ENCODE measurements around the gene APOL1.

APOL1 gene

DNA sequence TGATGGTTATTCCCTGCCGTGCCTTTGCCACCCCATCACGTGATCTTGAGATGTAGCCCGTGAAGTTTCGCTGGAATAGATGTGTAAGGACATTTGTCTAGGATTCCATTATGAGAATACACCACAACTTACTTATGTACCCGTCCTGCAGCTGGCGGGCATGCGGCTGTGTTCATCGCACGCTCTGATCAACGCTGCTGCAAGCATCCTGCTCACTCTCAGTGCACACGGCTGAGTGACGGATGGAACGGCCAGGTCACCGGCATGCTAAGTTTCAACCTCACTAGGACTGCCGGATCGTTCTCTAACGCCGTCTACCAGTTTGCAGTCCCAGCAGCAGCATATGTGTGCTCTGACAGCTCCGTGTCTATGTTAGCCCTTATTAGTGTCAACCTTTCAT lies 44.6 kb downstream of the APOL1 start:
- Histone ChIP-seq H3K79me2 (ENCODE audit: low read length) (peaks cover 84% of the 10 kb centered on the region), H3K9ac (ENCODE audit: low read length) (no peak overlapping the region), H3K4me1 (ENCODE audit: low read length) (no peaks in the 10 kb centered on the region), H3K27me3 (replicated peaks; ENCODE audit: insufficient read depth, low read length) (no peaks in the 10 kb centered on the region), H3K9me3 (replicated peaks; ENCODE audit: insufficient read depth, low read length) (no peaks in the 10 kb centered on the region), H4K20me1 (ENCODE audit: insufficient read depth, low read length) (no peaks in the 10 kb centered on the region), H3K36me3 (replicated peaks; ENCODE audit: insufficient read depth, low read length) (peaks cover 67% of the 10 kb centered on the region), H3K4me3 (ENCODE audit: low read length) (no peak overlapping the region), H3K4me2 (ENCODE audit: low read depth, low read length) (no peak overlapping the region), H2AFZ (ENCODE audit: low read length) (no peak overlapping the region), H3K9me2 (replicated peaks; ENCODE audit: insufficient read depth, low read length) (no peaks in the 10 kb centered on the region), H3F3A (ENCODE audit: insufficient read depth, low read length) (peaks cover 9% of the 10 kb centered on the region; the same call in 1 of the 2 replicates), H3K27ac (ENCODE audit: low read length) (no peak overlapping the region)
- TF ChIP-seq EZH2 (optimal IDR thresholded peaks at IDR 0.05; ENCODE audit: low read depth, low read length) (no peak), EZH2phosphoT487 (IDR thresholded peaks at IDR 0.05; ENCODE audit: low read length) (no peak)
- TF ChIP-seq, protein P1, sequence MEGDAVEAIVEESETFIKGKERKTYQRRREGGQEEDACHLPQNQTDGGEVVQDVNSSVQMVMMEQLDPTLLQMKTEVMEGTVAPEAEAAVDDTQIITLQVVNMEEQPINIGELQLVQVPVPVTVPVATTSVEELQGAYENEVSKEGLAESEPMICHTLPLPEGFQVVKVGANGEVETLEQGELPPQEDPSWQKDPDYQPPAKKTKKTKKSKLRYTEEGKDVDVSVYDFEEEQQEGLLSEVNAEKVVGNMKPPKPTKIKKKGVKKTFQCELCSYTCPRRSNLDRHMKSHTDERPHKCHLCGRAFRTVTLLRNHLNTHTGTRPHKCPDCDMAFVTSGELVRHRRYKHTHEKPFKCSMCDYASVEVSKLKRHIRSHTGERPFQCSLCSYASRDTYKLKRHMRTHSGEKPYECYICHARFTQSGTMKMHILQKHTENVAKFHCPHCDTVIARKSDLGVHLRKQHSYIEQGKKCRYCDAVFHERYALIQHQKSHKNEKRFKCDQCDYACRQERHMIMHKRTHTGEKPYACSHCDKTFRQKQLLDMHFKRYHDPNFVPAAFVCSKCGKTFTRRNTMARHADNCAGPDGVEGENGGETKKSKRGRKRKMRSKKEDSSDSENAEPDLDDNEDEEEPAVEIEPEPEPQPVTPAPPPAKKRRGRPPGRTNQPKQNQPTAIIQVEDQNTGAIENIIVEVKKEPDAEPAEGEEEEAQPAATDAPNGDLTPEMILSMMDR (IDR thresholded peaks at IDR 0.05; ENCODE audit: low read length): no peak
- DNase-seq: no peak

DNA sequence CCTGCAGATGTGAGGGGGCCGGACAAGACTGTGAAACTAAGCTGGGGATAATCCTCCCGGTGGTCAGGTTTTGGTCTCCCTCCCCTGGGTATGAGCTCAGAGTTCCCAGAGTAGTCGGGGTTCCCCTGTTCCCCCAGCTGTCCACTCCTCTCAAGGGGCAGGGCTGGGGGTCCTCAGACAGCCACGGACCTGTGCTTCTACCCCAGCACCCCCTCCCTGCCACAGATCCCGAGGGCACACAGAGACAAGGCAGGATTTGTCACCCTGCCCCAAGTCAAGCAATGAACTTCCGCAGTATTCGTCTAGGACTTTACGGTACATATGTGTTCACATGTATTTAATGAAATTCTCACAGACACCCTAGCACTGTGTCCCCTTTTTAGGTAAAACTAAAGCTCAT lies 45.2 kb downstream of the APOL1 start:
- no peaks in the 10 kb centered on the region for H3K4me1 ChIP-seq (ENCODE audit: low read length)
- no peak for DNase-seq
- no peak overlapping the region for H3K27ac ChIP-seq (ENCODE audit: low read length)
- H3K79me2 ChIP-seq (ENCODE audit: low read length): peaks cover 86% of the 10 kb centered on the region
- H3K4me2 ChIP-seq (ENCODE audit: low read depth, low read length): no peak overlapping the region
- H2AFZ ChIP-seq (ENCODE audit: low read length): no peak overlapping the region
- H3K4me3 ChIP-seq (ENCODE audit: low read length): no peak overlapping the region
- TF ChIP-seq EZH2phosphoT487 (IDR thresholded peaks at IDR 0.05; ENCODE audit: low read length) (no peak), EZH2 (optimal IDR thresholded peaks at IDR 0.05; ENCODE audit: low read depth, low read length) (no peak)
- TF ChIP-seq, protein P1 (IDR thresholded peaks at IDR 0.05; ENCODE audit: low read length): no peak
- H3K36me3 ChIP-seq (replicated peaks; ENCODE audit: insufficient read depth, low read length): peaks cover 63% of the 10 kb centered on the region
- H4K20me1 ChIP-seq (ENCODE audit: insufficient read depth, low read length): no peaks in the 10 kb centered on the region
- no peak overlapping the region for H3K9ac ChIP-seq (ENCODE audit: low read length)
- peaks cover 9% of the 10 kb centered on the region for H3F3A ChIP-seq (ENCODE audit: insufficient read depth, low read length)
- H3K27me3 ChIP-seq (replicated peaks; ENCODE audit: insufficient read depth, low read length): no peaks in the 10 kb centered on the region
- H3K9me2 ChIP-seq (replicated peaks; ENCODE audit: insufficient read depth, low read length): no peaks in the 10 kb centered on the region
- no peaks in the 10 kb centered on the region for H3K9me3 ChIP-seq (replicated peaks; ENCODE audit: insufficient read depth, low read length)

DNA sequence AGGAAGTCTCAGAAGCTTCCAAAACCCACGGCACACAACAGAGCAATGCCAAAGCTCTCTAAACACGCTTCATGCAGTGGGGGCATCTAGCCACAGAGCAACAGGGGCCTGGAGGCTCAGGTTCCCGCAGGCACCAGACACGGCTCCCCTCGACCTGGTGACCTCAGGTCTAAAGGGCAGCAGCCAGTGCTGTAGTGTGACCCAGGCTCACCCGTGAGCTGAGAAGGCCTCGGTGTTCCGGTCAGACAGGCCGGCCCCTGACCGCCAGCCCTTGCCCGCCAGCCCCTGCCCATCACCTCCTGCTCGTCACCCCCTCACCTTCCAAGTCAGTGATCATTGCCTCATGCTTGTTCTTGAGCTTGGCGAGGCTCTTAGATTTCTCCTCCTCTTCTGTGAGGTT lies 45.7 kb downstream of the APOL1 start:
- Histone ChIP-seq H3K4me2 (ENCODE audit: low read depth, low read length) (no peak overlapping the region), H3K27ac (ENCODE audit: low read length) (no peak overlapping the region), H3F3A (ENCODE audit: insufficient read depth, low read length) (peaks cover 9% of the 10 kb centered on the region), H3K27me3 (replicated peaks; ENCODE audit: insufficient read depth, low read length) (no peaks in the 10 kb centered on the region), H3K9ac (ENCODE audit: low read length) (no peak overlapping the region), H2AFZ (ENCODE audit: low read length) (no peak overlapping the region), H3K9me3 (replicated peaks; ENCODE audit: insufficient read depth, low read length) (no peaks in the 10 kb centered on the region), H4K20me1 (ENCODE audit: insufficient read depth, low read length) (no peaks in the 10 kb centered on the region), H3K36me3 (replicated peaks; ENCODE audit: insufficient read depth, low read length) (peaks cover 60% of the 10 kb centered on the region), H3K4me3 (ENCODE audit: low read length) (no peak overlapping the region), H3K79me2 (ENCODE audit: low read length) (peaks cover 81% of the 10 kb centered on the region), H3K4me1 (ENCODE audit: low read length) (no peaks in the 10 kb centered on the region), H3K9me2 (replicated peaks; ENCODE audit: insufficient read depth, low read length) (no peaks in the 10 kb centered on the region)
- DNase-seq: no peak
- TF ChIP-seq, protein P1 (IDR thresholded peaks at IDR 0.05; ENCODE audit: low read length): no peak
- TF ChIP-seq EZH2phosphoT487 (IDR thresholded peaks at IDR 0.05; ENCODE audit: low read length) (no peak), EZH2 (optimal IDR thresholded peaks at IDR 0.05; ENCODE audit: low read depth, low read length) (no peak)

All from MM.1S (cell line).